Mesenteric fat pad (tissue), 1 donor: Measurements from ENCODE around the gene TRAF3. TPM values are rescaled to one million over a fixed set of nuclear protein-coding genes. Genes with fewer than 3 reads are reported as not detected.

Experiments
- DNase-seq: peaks from one replicate; pipeline ENCODE4 v3.0.0-alpha.2; 2020; ENCODE audit warnings: low spot score
- total RNA-seq: library from RNA; stranded (reverse); fragmentation: NEBNext Ultra II Directional; extraction: Animal tissue kit (Norgen Biotek cat#: 25700); gene quantifications from one replicate; pipeline ENCODE4 v1.2.1, GENCODE V29; 2021
- donor health status: DM: yes; HTN: yes; CAD: no.

The TRAF3 gene
- total RNA-seq, 1 donor from 2014 or later = 33.3 TPM

DNA sequence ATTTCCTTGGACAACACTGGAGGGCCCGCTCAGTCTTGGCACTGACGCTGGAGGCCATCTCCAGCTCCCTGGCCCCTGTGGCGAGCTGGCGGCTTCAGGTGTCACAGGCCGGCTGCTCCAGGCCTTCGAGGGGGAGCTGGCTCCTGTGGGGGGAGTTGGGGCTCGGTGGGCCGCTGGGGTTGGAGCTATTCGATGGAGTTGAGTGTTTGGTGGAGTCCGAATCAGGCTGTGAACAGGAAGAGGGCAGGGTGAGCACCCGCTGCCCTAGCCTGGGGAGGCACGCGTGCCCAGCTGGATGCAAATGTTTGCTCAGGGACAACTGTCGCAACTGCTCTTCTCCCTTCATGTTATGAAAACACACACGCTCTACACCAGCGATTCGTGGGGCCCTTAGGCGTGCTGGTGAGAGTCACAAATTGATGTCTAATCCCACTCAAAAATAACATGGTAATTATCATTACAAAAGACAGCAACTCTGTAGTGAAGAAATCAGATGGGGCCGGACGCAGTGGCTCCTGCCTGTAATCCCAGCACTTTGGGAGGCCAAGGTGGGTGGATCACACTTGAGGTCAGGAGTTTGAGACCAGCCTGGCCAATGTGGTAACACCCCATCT, 156.5 kb downstream of the TRAF3 start:
- DNase-seq = no peak

DNA sequence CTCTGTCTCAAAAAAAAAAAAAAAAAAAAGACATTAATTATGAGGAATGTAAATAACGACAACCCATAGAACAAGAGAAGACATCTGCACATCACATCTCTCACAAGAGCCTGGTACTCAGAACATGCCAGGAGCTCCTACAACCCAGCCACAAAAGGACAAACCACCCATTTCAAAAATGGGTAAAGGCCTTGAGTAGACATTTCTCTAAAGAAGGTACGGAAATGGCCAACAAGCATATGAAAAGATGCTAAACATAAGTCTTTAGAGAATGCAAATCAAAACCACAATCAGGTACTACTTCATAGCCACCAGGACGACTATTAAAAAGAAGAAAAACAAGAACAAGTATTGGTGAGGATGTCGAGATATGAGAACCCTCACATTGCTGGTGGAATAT, 158.5 kb downstream of the TRAF3 start:
- DNase-seq = no peak

DNA sequence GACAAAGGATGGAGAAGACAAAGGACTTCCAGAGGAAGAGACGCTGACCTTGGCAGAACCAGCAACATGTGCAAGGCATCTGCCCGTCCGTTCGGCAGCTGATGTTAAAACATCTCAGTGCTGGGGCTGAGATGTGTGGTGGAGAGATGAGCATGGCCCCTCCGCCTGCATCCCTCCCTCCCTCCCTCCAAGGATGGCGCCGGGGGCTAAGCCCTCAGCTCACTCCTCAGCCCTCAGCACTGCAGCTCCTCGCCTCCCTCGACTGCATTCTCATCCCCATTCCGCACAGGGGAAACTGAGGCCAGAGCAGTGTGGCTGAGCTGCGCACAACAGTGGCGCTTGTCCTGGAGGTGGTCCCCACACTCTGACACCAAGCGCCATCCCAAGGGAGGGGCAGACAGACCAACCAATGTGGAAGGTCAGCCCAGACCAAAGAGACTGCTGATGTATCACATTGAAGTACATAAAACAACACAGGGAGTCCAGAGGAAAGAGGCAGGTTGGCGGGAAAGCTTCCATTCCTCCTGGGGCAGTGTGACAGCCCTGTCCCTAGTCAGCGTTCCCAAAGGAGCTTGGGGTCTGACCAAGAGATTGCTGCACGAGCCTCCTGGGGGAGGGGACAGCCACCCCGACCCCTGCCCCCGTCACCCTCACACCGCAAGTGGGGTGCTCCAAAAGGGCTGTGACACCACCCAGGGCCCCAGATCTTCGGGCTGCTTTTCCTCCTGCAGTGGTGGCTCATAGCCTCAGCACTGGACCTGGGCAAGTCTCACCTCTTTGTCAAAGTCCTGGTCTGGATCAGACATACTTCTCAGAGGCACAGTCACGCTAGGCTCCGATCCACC, 160.3 kb downstream of the TRAF3 start:
- DNase-seq = no peak

DNA sequence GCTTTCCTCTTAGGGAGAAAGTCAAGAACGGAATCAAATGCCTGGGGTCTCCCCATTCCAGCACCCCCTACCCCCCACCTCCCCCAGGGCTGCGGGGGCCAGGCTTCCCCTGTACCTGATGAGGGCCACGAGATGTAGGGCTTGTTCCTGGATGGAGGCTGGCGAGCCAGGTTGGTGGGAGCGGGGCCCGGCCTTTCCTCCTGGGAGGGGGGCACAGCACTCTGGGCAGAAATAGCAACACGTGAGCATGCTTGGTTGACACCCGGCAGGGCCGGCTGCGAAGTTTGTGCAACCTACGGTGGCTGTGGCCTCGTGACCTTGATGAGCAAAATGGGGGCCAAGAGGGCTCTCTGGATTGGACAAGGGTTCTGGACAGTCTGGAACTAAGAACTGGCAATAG, 160.9 kb downstream of the TRAF3 start:
- no peak for DNase-seq

DNA sequence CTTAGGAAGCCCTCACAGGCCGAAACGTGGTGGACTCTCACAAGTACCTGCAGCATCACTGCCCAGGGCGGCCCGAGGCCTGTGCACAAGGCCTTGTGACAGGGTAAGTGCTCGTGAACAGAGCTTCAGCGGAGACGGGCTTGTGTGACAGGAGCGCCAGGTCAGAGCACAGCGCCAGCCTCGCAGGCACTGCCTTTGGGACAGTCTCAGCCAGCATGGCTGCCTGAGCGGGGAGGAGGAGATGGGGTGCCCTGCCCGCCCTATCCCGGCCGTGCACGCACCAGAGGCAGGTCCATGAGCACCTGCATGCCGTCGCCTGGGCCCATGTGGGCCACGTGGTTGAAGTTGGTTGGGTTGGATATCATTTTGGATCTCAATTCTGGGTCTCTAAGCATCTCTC, 162.1 kb downstream of the TRAF3 start:
- DNase-seq = no peak

DNA sequence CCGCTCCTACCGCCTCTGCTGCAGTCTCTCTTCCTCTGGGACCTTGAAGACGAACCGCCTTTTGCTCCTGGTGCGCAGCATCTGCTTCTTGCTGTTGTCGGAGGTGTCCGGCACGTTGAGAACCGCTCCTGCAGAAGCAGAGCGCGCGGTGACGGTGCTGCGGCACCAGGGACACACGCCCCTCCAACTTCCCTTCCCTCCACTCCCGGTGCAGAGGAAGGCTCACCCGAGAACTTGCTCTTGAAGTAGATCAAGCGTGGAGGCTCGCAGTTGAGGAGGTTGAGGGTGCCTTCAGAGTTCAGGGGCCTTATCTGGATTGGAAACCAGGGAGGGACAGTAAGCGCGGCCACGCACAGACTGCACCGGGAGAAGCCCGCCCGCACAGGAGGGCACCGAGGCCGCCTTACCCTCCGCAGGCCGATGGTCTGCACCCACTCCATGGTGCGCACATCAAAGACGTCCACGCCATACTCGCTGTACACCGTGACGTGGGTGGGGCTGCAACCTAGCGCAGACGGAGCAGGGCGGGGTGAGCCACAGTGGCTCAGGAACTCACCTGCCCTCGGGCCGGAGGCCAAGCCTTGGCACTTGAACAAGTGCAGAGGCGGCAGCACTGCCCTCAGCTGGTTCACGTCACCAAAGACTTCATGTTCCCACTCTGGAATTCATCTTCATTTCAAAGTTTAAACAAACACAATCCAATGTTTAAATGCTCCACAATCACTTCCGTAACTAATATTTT, 162.7 kb downstream of the TRAF3 start:
- no peak for DNase-seq

DNA sequence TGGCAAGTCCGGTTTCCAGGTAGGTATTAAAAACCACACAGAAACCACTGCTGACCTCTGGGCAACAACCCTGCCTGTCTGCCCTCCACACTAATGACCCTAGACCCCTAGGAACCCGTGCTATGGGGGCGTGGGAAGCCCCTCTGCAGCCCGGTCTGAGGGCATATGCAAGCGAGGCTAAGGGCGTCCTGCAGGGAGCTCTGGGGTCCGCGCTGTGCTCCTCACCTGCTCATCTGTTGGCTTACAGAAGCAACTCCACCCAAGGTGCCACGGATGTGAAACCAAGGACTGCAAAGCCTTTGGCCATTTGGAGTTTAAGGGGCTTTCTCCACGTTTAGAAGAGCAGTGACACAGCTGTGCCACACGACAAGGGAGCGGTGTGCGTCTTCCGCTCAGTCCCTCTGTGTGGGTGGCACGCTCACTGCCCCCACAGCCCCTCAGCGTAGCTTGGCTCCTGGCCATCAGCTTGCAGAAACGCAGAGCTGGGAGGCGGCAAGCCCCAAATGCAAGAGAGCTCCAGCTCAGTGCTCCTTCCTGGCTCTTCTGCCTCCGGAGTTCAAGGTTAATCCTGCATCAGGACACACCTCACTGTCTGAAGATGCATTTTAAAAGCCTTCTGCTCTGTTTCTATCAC, 163.6 kb downstream of the TRAF3 start:
- no peak for DNase-seq

DNA sequence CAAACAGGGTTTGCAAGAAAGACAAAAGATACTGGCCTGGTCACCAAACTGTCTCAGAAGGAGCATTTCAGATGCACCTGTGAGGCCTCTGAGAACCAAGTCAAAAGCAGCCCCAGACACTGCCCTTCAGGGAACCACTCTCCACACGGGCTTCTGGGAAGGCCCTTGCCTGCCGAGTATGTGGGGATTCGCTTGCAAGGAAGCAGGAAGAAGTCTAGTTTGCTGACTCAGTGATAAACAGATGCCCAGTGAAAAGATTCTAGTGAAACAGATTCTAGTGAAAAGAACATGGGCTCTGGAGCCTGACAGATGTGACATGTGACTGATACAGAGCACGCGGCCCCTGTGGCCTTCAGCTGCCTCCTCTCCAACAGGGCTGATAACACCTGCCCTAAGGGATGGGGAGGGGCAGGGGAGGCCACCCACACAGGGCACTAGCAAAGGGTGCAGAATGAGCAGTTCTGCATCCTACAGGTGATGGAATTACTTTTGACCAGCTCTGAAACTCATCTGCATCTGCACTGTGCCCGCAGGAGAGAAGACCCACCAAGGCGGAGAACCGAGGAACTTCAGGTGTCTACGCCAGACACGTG, 164.3 kb downstream of the TRAF3 start:
- DNase-seq = no peak

DNA sequence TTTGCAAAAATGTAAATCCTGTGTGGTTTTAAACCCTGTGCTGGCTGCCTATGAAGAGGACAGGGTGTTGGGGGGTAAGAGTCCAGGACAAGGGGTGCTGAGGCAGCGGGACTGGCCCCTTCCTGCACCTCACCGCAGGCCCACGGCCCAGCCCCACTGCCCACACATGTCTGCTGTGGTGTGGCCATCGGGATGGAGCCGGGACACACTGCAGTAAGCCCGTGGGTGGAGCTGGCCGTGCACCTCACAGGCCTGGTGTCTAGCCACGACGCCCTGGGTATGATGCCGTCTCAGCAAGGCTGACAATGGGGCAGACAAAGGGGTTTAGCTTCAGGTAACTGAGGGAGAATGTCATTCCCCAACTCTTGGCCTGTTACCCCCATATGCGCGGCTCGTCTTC, 164.8 kb downstream of the TRAF3 start:
- no peak for DNase-seq

DNA sequence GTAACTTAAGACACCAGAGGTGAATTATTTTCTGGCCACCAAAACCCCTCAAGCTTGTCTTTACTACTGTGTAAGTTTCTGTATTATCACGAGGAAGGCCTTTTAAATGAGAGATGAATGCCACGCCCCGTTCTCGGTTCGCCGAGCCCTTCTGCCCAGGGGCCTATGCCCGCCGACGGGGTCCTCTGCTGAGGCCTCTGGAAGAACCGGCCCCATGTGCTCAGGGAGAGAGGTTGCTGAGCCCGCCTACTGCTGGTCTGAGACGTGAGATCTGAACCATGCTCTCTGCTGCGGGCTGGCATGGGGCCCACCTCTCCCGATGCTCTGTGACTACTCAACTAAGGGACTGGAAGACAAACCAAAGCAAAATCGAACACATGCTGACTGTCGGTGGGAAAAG, 166.2 kb downstream of the TRAF3 start:
- no peak for DNase-seq

DNA sequence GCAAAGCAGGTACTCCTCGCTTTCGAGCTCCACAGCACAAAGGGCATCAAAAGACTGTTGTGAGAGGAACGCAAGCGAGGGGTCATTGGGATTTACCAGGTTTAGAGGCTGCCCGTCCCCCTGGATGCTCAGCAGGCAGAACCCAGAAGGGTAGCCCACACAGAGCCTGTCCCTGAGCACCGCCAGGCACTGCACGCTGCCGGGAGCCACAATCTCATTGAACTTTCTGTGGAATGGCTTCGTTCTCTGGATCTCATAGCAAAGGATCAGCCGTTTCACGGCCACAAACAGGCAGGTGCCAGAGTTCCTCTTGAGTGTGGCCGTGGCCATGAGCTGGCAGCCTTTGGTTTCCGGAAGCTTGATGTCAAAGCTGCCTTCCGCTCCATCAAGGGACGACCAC, 166.7 kb downstream of the TRAF3 start:
- no peak for DNase-seq

DNA sequence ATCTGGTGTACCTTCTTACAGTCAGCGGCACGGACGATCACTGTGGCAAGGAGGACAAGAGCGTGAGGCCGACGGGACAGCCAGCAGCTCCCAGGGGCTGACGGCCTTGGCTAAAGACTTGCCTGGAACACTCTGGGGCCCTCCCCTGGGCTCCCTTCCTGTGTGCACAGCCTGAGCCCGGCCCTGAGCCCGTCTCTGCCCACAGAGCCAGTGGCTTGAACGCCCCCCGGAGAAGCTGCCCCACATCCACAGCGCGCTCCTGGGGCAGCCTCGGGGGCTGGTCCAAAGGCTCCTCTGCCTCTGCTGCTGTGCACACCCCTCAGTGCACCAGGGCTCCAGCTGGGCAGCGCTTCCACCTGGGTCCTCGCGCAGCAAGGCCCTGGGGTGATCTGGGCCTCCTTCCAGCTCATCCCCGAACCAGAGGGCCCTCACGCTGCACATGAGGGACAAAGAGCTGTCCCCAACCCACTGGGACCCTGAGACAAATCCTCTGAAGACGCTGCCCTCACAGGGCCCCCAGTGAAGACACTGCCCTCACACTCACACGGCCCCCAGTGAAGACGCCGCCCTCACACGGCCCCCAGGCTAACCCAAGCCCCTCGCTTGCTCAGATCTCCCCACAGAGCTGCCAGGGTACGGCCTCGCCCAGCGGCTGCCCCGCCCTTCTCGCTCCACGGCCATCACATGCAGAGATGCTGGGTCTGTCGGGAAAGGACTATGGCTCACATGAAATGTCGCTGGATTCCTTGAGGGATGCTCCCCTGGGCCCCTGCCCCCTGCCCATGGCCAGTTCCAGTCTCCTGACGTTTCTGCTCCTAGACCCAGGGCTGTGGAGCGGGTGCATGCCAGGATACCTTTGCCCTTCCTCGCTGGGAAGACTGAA, 167.4 kb downstream of the TRAF3 start:
- DNase-seq = no peak

DNA sequence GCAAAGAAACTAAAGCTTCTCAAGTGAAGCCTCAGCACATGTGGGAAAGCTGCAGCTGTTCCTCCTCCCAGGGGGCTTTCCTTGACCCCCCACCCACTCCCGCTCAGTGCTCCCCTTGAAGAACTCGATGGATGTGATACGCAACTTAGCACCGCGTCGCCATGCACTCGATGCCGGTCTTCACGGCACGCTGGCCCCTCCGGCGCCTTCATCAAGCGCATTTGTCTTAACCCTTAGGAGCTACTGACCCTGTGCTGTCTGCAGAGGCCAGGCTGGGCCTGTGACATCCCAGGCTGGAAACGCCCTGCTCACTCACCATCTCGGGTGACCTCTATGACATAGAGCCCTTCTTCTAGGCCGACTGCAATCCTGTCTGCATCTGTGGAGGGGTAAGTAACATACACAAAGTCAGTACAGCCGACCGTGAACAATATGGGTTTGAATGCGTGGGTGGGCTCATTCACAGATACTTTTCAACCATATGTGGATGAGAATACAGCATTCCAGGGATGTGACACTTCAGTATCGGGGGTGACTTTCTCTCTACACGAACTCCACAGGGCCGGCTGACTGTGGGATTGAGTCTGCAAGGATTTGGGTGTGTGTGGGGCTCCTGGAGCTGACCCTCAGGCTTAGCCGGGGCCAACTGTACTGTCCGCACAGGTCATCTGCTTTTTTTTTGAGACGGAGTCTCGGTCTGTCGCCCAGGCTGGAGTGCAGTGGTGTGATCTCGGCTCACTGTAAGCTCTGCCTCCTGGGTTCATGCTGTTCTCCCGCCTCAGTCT, 168.3 kb downstream of the TRAF3 start:
- no peak for DNase-seq

DNA sequence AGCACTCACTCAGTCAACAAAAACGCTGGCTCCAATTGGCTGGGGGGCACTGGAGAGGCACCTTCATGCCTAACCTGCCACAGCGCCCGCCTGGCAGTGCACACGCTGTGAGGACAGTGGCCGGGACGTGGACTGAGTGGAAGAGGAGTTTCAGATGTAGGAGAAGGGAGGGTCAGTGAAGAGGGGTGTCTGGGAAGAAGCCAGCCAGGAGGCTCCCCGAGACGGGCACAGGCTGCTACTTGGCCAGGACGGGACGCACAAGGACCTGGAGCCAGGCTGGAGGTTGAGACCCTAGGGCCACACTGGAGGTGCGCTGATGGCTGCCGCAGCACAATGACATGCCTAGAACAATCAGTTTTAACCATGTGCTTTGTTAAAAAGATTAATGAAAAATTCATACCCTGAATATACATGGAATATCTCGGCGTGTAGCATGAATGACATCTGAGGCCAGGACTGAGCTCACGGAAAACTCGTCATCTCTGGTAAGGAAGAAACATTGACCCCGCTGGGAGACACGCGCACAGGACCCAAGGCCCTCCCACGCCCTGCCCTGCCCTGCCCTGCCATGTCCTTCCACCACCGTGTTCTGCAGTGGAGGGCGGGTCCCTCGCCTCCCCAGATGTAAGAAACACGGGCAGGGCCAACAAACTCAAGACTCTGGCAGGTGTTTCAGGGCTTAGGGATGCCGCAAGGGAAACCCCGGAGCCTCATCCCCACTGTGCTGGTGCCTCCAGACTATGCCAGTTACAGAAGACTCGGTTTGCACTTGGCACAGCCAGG, 170.3 kb downstream of the TRAF3 start:
- no peak for DNase-seq

DNA sequence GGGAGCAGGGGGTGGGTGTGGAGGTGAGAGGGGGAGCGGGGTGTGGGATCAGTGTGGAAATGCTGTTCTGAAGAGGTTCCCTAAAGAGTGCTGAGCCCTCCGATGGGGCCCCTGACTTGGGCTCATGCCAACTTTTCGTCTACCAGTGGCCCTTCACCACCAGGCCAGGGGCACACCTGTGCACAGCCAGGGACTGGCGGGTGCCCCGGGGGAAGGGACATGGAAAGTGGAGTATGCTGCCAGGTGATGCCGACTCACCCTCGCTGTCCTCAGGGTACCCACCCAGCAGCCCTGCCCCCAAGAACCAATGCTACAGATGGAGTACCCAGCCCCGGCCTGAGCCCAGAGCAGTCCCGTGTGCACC, 171.4 kb downstream of the TRAF3 start:
- DNase-seq = no peak

DNA sequence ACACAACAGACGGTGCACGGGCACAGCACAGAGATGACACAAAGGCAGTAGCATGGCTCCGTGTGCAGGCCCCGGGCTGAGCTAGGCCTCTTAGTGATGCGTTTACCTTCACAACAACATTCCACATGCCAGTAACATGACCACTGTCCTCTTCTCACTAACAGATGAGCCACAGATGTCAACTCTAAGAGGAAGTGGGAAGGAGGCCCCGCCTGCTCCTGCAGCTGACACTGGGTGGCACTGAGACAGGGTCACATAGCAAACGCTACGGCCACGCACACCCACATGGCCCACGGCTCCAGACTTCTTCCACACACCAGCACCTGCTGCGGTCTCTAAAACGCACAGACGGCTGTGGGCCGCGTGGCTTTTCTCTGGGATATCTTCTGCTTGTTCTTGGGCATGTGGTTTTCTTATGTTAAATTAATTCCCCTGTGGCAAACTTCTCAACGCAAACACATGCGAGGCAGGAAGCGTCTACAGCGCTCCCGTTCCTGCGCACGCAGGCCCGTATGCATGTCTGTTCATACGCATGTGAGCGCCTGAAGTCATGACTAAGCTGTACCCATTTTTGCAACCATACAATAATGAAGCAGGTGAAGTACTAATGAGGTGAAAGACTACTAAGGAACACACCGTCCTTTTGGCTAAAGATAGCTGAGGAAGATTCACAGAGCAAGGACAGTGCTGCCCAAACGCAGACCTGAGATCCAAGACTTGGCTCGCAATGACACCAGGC, 172.0 kb downstream of the TRAF3 start:
- no peak for DNase-seq

DNA sequence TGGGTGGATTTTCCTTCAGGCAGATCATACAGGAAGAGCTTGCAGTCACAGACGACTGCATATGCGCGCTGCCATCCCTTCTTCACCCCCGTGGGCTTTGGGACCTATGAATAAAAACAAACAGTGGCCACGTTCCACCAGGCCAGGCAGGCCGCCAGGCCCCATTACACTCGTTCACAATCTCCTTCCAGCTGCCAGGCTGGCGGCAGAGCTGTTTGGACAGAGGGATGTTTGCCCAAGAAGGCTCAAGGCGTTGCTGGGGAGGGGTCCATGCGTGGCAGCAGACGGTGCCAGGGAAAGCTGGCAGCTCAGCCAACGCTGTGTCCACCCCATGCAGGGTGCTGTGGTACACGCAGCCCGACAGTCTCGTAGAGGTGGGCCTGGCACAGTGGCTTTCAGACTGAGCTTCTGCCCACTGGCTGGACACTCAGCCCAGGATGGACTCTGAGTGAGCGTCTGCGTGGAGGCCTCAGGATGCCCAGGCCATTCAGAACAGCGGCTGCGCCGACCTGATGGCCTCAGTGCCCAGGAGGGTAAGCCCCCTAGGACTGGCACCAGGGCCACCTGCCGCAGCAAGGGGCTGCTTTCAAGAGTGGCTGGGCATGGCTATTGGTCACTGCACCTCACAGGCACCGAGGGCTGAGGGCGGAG, 172.7 kb downstream of the TRAF3 start:
- DNase-seq = no peak

DNA sequence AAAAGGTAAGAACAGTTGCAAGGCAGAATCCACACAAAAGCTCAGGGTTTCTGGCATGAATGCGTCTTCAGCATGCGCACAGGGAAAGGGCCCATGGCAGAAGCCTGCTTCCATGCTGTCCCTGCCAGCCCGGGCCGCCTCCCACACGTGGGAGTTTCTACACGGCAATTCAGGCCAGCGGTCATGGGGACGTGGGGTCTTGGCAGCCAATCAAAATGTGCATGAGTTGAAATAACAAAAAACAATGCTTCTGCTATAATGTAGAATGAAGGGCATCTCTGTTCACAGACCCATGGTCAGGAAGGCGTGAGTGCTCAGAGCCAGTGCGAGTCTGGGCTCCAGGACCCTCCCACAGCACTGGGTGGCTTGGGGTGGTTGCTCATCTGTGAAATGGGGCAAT, 173.8 kb downstream of the TRAF3 start:
- DNase-seq = no peak
